ENCODE results near the gene EMC6.

DNA sequence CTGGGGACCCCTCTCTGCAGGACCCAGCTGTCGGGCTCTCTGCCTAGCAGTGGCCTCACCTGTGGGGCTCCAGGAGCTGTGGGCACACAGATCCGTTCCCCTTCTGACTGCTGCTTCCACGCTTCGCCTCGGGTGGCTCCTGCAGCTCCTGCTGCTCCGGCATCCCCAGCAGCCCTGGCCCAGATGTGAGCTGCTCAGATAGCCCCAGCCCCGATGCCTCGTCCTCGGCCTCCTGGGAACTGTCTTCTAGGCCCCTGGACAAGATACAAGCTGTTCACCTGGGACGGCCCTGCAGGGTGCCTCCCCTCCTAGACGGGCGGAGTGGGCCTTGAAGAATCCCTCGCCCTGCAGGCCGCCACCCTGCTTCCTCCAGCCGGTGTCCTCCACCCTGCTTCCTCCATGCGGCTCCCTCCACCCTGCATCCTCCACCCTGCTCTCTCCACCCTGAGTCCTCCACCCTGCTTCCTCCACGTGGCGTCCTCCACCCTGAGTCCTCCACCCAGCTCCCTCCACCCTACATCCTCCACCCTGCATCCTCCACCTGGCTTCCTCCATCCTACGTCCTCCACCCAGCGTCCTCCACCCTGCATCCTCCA is 11.0 kb downstream of the EMC6 start:
- TF ChIP-seq, protein P1, sequence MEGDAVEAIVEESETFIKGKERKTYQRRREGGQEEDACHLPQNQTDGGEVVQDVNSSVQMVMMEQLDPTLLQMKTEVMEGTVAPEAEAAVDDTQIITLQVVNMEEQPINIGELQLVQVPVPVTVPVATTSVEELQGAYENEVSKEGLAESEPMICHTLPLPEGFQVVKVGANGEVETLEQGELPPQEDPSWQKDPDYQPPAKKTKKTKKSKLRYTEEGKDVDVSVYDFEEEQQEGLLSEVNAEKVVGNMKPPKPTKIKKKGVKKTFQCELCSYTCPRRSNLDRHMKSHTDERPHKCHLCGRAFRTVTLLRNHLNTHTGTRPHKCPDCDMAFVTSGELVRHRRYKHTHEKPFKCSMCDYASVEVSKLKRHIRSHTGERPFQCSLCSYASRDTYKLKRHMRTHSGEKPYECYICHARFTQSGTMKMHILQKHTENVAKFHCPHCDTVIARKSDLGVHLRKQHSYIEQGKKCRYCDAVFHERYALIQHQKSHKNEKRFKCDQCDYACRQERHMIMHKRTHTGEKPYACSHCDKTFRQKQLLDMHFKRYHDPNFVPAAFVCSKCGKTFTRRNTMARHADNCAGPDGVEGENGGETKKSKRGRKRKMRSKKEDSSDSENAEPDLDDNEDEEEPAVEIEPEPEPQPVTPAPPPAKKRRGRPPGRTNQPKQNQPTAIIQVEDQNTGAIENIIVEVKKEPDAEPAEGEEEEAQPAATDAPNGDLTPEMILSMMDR (IDR thresholded peaks at IDR 0.05; ENCODE audit: low read length) = no peak
- no peak for TF ChIP-seq EZH2 (IDR thresholded peaks at IDR 0.05; ENCODE audit: borderline replicate concordance, low read length)

All from OCI-LY1 (cell line).